Measurements from ENCODE around the gene EMP3. TPM values are rescaled to one million over a fixed set of nuclear protein-coding genes. Genes with fewer than 3 reads are reported as not detected.

The EMP3 gene
- total RNA-seq, 1 donor from 2014 or later, result 7.0 TPM

- DNase-seq, result no peak
Observed at GRCh38 chr19:48318286-48318987, 6.9 kb upstream of the EMP3 start.

DNA sequence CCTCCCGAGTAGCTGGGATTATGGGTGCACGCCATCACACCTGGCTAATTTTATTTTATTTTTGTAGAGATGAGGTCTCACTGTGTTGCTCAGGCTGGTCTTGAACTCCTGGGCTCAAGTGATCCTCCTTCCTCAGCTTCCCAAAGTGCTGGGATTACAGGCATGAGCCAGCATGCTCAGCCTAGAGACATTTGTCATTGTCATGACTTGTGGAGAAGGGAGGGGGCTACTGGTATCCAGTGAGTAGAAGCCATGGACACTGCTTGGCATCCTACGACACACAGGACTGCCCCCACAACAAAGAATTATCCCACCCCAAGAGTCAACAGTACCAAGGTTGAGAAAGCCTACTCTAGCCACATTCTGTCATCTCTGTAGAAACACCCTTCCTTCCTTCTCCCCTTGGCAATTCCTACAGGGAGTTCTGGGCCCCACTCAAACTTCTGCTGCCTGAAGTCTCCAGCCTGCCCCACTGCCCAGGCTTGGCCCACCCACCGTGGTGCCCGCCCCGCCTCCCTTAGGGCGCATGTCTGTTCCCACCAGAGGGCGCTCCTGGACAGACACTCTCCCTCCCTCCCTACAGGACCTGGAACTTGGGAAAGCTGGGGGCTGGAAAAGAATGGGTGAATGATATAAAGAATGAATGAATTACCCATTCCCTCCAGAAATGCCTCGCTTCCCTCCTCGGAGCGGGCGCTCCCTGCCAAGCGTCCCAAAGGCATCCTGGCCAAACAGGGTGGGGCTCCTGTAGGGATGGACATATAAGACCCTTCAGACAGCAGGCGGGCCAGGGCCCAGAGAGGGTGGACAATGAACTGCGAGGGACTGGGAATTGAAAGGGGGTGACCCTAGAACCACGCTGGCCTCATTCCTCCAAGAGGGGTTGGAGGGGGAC is 5.5 kb upstream of the EMP3 start:
- peak; percentile 31 for DNase-seq

DNA sequence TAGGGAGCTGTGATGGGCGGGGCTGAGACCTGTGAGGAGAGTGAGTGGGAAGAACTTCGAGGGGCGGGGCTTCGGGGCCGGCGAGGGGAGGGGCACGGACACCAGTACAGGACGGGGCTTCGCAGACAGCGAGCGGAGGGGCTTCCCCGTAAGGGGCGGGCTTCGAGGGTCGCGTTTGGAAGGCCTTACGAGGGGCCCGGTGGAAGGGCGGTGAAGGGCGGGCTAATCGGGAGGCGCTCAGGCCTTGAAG is 4.1 kb upstream of the EMP3 start:
- peak; percentile 54 for DNase-seq

- peak; percentile 96 for DNase-seq
Observed at GRCh38 chr19:48321622-48322591, 3.4 kb upstream of the EMP3 start.

DNA sequence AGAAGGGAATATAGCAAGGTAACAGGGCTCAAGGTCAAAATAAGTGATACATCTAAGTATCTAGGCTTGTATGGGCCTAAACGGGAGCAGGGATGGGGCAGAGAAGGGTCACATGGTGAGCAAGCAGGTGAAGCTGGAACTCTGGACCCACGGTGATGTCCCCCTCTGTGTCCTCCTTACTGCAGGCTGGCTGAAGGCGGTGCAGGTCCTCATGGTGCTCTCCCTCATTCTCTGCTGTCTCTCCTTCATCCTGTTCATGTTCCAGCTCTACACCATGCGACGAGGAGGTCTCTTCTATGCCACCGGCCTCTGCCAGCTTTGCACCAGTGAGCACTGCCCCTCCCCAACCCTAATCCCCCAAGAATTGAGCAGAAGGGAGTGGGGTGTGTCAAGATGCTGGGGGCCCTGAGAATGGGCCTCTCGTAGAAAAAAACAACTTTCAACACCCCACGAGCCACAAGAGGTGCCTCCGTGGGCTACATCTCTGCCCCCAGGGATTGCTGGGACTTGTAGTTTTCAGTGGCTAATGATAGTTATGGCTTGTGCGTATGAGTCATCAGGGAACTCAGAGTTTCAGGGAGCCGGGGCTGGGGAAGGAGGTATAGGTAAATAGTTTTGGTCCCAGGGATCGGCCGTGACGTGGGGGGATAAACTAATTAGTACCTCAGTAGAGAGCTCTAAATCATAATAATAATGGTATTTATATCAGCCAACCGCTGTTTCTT is 4.0 kb downstream of the EMP3 start:
- no peak for DNase-seq

- DNase-seq, result peak; percentile 88
Observed at GRCh38 chr19:48330012-48330681, 4.8 kb downstream of the EMP3 start.

- no peak for DNase-seq
Observed at GRCh38 chr19:48332351-48332661, 7.0 kb downstream of the EMP3 start.

DNA sequence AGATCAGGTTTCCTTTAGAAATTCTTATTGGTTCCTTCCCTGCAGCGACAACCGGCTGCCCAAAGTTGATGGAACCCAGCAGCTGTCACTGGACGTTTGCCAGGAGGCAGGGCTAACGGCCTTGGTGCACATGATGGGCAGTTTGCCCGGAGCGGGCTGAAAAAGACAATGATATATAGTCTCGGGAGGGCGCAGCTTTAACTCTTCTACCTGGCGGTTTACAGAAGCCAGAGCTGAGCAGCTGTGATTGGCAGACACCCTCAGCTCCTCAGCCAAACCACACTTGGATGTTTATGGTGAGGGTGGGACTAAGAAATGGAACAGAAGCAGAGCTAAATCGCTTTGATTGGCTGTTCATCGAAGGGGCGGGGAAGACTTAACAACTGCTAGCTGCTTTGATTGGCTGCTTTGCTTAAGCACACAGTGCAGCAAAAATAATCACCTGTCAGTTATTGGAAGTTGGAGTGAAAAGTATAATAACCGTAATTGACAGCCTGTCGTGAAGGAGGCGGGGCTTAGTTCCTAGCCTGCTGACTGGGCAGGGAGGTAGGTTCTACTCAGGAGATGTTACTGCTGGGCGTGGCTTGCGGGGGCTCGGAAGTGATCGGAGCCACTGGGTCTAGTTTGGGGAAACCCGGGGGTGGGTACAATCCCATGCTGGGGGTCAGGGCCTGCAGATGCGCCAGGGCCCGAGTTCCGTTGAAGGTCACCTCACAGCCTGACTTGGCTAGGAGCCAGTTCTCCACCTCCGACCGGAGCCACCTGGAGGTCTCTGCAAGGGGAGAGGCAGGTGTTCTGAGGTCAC is 7.5 kb downstream of the EMP3 start:
- DNase-seq, result peak; percentile 81

GRCh38 chr19:48333467-48334384 is 8.4 kb downstream of the EMP3 start:
- peak; percentile 37 for DNase-seq

DNA sequence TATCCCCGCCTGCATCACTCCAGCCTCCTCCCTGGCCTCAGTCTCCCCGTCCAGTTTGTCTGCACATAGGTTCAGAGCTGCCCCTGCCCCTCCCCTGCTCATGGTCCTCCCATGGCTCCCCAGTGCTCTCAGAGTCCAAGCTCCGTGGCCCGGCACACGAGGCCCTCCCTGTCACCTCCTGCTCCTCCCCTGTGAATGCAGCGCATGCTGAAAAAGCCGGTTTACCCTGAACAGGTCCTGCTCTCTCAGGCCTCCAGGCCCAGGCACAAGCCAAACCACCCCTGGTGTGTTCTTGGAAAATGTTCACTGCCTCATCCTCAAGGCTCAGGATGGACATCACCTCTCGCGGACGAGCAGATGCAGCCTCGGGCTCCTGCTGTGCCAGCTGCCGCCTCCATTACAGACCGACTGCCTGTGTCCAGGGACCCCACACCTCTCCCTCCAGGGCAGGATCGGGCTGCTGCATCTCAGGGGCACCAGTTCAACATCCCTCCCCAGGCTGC is 13.0 kb downstream of the EMP3 start:
- no peak for DNase-seq

DNA sequence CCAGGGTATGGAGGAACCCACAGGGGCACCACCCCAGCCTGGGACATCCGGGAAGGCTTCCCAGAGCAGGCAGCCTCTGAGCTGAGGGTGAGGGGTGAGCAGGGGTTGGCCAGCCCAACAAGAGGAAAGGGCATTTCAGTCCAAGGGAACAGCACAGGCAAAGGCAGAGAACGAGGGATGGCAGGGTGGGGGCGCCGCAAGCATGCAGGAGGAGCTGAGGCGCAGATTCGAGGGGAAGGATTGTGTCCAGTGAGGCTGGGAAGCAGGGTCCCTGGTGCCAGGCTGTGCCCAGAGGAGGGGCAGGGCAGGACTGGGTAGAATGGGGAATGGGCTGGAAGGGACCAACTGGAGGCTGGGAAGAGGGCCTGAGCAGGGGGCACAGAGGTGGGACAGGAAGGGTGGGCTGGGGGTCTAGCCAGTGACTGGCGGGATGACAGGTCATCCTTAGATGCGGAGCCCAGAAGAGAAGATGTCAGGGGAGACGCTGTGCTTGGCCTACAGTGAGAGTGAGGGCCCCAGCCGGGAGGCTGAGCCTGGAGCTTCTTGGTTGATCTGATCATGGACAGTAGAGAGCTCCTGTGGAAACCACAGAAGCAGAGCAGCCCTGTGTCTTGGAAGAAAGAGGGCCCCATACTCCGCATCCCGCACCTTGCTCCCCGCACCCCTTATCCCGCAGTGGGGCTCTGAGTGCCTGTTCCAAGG is 13.6 kb downstream of the EMP3 start:
- DNase-seq, result no peak

DNA sequence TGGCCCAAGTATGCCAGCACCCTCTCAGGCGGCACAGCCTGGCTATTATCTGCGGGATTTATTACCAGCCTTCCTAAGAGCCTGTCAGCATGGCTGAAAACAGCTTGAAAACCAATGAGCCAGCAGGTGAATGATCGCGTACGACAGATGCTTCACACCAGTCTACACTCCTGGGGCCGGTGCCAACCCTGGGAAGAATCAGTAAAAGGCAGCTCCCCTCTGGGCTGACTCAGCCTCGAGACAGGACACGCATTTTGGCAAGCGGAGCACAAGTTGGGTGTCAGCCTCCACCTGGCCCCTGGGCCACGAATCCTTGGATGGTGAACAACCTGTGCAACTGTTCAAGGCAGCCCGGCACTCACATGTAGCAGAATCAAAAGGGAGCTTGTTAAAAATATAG is 15.6 kb downstream of the EMP3 start:
- peak; percentile 44 for DNase-seq

DNA sequence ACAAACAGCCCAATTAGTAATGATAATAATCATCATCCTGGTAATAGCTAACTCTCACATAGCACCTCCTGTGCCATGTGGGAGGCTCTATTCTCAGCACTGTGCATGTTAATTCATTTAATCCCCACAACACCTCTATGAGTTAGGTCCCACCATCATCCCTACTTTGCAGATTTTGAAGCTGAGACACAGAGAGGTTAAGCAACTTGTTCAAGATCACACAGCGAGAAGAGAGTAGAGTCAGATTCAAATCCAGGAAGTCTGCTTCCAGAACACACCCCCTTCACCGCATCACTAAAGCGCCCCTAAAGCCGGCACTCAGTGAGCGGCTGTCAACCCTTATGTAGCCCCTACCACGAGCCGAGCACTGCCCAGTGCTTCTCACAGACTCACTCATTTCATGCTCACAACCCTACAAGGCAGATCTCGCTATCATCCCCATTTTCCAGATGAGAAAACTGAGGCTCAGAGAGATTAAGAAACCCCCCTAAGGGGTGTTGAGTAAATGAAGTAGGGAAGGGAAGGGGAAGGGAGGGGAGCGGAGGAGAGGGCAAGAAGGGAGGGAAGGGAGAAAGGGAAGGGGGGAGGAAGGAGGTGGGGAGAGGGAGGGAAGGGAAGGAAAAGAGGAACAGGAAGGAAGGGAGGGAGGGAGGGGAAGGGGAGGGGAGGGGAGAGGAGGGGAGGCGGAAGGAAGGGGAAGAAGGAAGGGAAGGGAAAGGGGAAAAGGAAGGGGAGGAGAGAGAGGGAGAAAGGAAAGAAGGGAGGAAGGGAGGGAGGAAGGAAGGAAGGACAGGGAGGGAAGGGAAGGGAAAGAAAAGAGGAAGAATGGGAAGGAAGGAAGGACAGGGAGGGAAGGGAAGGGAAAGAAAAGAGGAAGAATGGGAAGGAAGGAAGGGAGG is 16.4 kb downstream of the EMP3 start:
- DNase-seq, result no peak

GRCh38 chr19:48342414-48342738 is 17.0 kb downstream of the EMP3 start:
- DNase-seq, result no peak

DNA sequence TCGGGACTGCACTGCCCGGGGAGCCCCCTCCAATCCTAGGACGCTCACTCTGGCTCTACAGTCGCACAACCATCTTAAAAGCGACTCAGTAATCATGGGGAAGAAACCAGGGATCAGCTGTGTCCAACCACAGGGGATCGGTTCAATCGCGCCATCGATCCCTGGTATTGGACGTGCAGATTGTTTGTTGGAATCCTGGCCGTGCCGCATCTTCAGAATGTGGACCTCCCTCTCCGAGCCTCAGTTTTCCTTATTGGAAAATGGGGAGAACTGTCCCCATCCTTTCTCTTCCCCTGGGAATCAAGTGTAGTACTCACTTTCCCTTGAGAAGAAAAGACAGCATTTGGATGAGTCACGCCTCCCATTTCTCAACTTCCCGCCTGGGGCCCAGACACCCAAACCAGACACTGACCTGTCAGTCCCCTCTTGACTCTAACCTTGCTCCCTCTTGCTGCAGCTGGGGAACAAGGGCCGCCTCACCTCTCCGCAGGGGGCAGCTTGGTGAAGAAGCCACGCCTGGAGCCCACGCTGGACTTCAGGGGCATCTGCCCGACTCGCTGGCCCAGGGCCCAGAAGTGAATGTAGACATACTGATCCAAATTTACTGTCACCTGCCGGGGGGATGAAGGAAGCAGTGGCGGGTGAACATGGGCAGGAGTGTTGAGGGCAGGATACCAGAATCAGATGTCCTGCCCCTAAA is 17.6 kb downstream of the EMP3 start:
- DNase-seq, result no peak

- DNase-seq, result no peak
Observed at GRCh38 chr19:48344892-48345291, 19.5 kb downstream of the EMP3 start.

GRCh38 chr19:48346191-48346590 is 20.8 kb downstream of the EMP3 start:
- no peak for DNase-seq

All from occipital lobe (tissue), 2 donors.